Upper lobe of left lung (tissue), 6 donors: ENCODE measurements around the gene GFER. TPM values are rescaled to one million over a fixed set of nuclear protein-coding genes. Genes with fewer than 3 reads are reported as not detected.

ENCODE experiments used
- ATAC-seq, 2 donors: fragments of 200-7000 bp; cut with Tn5 transposase; one replicate each; pipeline ENCODE4 v1.9.1; 2022; ENCODE audit warnings: mild to moderate bottlenecking in 2 of 2, moderate library complexity in 2 of 2; ENCODE audit not compliant: low FRiP score in 2 of 2
- DNase-seq, 2 donors: peaks; one replicate each; pipeline ENCODE4 v3.0.0-alpha.2; 2019 to 2020
- H3K27ac ChIP-seq, 4 donors: fragments of 200-600 bp; sonication (generic); one replicate each; pipeline ENCODE4 v1.5.1; 2016 to 2019
- H3K27me3 ChIP-seq, 4 donors: fragments of 200-600 bp; sonication (generic); one replicate each; pipeline ENCODE4 v1.5.1; 2017 to 2019
- H3K36me3 ChIP-seq, 4 donors: fragments of 200-600 bp; sonication (generic); one replicate each; pipeline ENCODE4 v1.5.1; 2016 to 2019
- H3K4me1 ChIP-seq, 4 donors: fragments of 200-600 bp; sonication (generic); one replicate each; pipeline ENCODE4 v1.5.1; 2018 to 2019
- H3K4me3 ChIP-seq, 4 donors: fragments of 200-600 bp; sonication (generic); one replicate each; pipeline ENCODE4 v1.5.1; 2017 to 2019; ENCODE audit warnings: mild to moderate bottlenecking in 2 of 4, moderate library complexity in 1 of 4
- H3K9me3 ChIP-seq, 4 donors: fragments of 200-600 bp; sonication (generic); one replicate each; pipeline ENCODE4 v1.5.1; 2018 to 2019
- CTCF ChIP-seq, 6 experiments: fragments of 450-650 bp in 4 of 6; fragments of 200-600 bp in 2 of 6; sonication (generic) in 2 of 6; IDR thresholded peaks; one replicate each; pipeline ENCODE4 v1.5.1; 2016 to 2019; ENCODE audit warnings: antibody characterized with exemption in 6 of 6
- EP300 ChIP-seq, 4 donors: sonication (generic); formaldehyde crosslinking; IDR thresholded peaks; one replicate each; pipeline ENCODE4 v1.5.1; 2017; ENCODE audit warnings: antibody characterized with exemption in 4 of 4, control low read depth in 2 of 4
- POLR2A ChIP-seq, 4 donors: fragments of 450-650 bp; IDR thresholded peaks; one replicate each; pipeline ENCODE4 v1.5.1; 2016 to 2017; ENCODE audit warnings: antibody characterized with exemption in 4 of 4, mild to moderate bottlenecking in 2 of 4
- POLR2AphosphoS5 ChIP-seq, 2 donors: sonication (generic); formaldehyde crosslinking; IDR thresholded peaks; one replicate each; pipeline ENCODE4 v1.5.1; 2017; ENCODE audit warnings: antibody characterized with exemption in 2 of 2
- WGBS, 2 donors: methylation state at CpG; one replicate each; pipeline ENCODE4 v1.1.5; 2017 to 2018; 5-methylcytosine and 5-hydroxymethylcytosine counted together
- total RNA-seq, 6 donors: library from RNA; depleted of rRNA in 4 of 6; stranded (reverse); fragments of >200 nt in 4 of 6; gene quantifications; one replicate each; pipeline versions ENCODE4 v1.1.0 to v1.2.1, GENCODE V29; 2016 to 2021
- donor health status: DM: no; HTN: no; CAD: no; lungs with moderate emphysema.
- donor health status: DM: no; HTN: yes; CAD: no; lungs with severe emphysema.

GFER gene
- total RNA-seq, 6 donors from 2014 or later, result 5.2 to 40.3 (median 24.7) TPM

- Histone ChIP-seq H3K4me1 (peaks cover 20 to 39% (median 26%) of the 10 kb centered on the region in 4 donors), H3K36me3 (peaks cover 14 to 34% (median 23%) of the 10 kb centered on the region in 4 donors), H3K9me3 (no peaks in the 10 kb centered on the region), H3K27me3 (no peaks in the 10 kb centered on the region), H3K4me3 (peak overlapping the region; percentile 85 to 91 (median 88)), H3K27ac (peak overlapping the region; percentile 98 to 100 (median 98))
- TF ChIP-seq EP300 (IDR thresholded peaks at IDR 0.05) (no peak), POLR2AphosphoS5 (IDR thresholded peaks at IDR 0.05) (no peak), CTCF (IDR thresholded peaks at IDR 0.05) (no peak), POLR2A (IDR thresholded peaks at IDR 0.05) (no peak)
- 18 to 19% methylated on average over 13 to 18 of the region's 24 CpGs for WGBS, 2 donors
- DNase-seq (no peak), ATAC-seq (no peak)
These were observed 18.5 kb upstream of the GFER start for GRCh38 chr16:1965396-1966001.

GRCh38 chr16:1966460-1966859 is 17.5 kb upstream of the GFER start, which contains the start of gene RNF151:
RNF151 (plus strand) TSS chr16:1966856; CDS start chr16:1966882, 26 bp downstream.
- Histone ChIP-seq H3K27me3 (no peaks in the 10 kb centered on the region), H3K4me1 (peaks cover 18 to 39% (median 27%) of the 10 kb centered on the region in 4 donors), H3K36me3 (peaks cover 11 to 26% (median 19%) of the 10 kb centered on the region in 4 donors), H3K4me3 (peak within 1 kb of the TSS; percentile 85 to 91 (median 88)), H3K27ac (peak within 1 kb of the TSS; percentile 98 to 100 (median 98)), H3K9me3 (no peaks in the 10 kb centered on the region)
- ATAC-seq, result no peak
- no peak for TF ChIP-seq CTCF (IDR thresholded peaks at IDR 0.05)
- TF ChIP-seq POLR2AphosphoS5 (IDR thresholded peaks at IDR 0.05), result no peak
- no peak for TF ChIP-seq EP300 (IDR thresholded peaks at IDR 0.05)
- no peak for TF ChIP-seq POLR2A (IDR thresholded peaks at IDR 0.05)
- WGBS, 2 donors, result 96 to 98% methylated on average over 5 to 6 of the region's 6 CpGs
- no peak for DNase-seq

GRCh38 chr16:1968146-1968953 is 15.6 kb upstream of the GFER start:
- no peak for TF ChIP-seq CTCF (IDR thresholded peaks at IDR 0.05)
- TF ChIP-seq EP300 (IDR thresholded peaks at IDR 0.05), result no peak
- no peak for TF ChIP-seq POLR2AphosphoS5 (IDR thresholded peaks at IDR 0.05)
- TF ChIP-seq POLR2A (IDR thresholded peaks at IDR 0.05), result no peak
- 82 to 90% methylated on average over 21 to 41 of the region's 41 CpGs for WGBS, 2 donors
- ATAC-seq (no peak), DNase-seq (peak in 1 of 2 donors; percentile 79)
- Histone ChIP-seq H3K27ac (no peak overlapping the region), H3K4me1 (peaks cover 28 to 45% (median 32%) of the 10 kb centered on the region in 4 donors), H3K4me3 (no peak overlapping the region), H3K9me3 (no peaks in the 10 kb centered on the region), H3K27me3 (no peaks in the 10 kb centered on the region), H3K36me3 (peaks cover 0 to 7% (median under 1%) of the 10 kb centered on the region in 4 donors)

- peak; percentile 93 to 97 for ATAC-seq
- TF ChIP-seq CTCF (IDR thresholded peaks at IDR 0.05), result peak in 2 of 6 experiments; percentile 36 to 48
- TF ChIP-seq POLR2AphosphoS5 (IDR thresholded peaks at IDR 0.05), result peak; percentile 100
- TF ChIP-seq POLR2A (IDR thresholded peaks at IDR 0.05), result peak in 3 of 4 donors; percentile 73 to 97 (median 94)
- peak in 1 of 4 donors; percentile 81 for TF ChIP-seq EP300 (IDR thresholded peaks at IDR 0.05)
These were observed 12.1 kb upstream of the GFER start, which contains the start of gene TBL3 for GRCh38 chr16:1971796-1972489. TBL3 (plus strand) TSS chr16:1972053; CDS start chr16:1972165, 112 bp downstream.

More at GRCh38 chr16:1971796-1972489, 12.1 kb upstream of the GFER start, which contains the start of gene TBL3:
- no peaks in the 10 kb centered on the region for H3K27me3 ChIP-seq
- H3K4me1 ChIP-seq, result peaks cover 18 to 33% (median 24%) of the 10 kb centered on the region in 4 donors
- DNase-seq, result peak; percentile 93 to 99
- H3K27ac ChIP-seq, result peak within 1 kb of the TSS; percentile 88 to 94 (median 90)
- no peaks in the 10 kb centered on the region for H3K9me3 ChIP-seq
- peak within 1 kb of the TSS; percentile 84 to 100 (median 98) for H3K4me3 ChIP-seq
- peaks cover 11 to 30% (median 29%) of the 10 kb centered on the region in 4 donors for H3K36me3 ChIP-seq
- 0 to 1% methylated on average over 11 to 64 of the region's 78 CpGs for WGBS, 2 donors
